Measurements from ENCODE around the gene IL1RAPL1. TPM values are rescaled to one million over a fixed set of nuclear protein-coding genes. Genes with fewer than 3 reads are reported as not detected.

Gene IL1RAPL1
- total and polyA plus RNA-seq, 8 donors: 0.60 to 1.4 (median 0.95) TPM; not detected in 2

DNA sequence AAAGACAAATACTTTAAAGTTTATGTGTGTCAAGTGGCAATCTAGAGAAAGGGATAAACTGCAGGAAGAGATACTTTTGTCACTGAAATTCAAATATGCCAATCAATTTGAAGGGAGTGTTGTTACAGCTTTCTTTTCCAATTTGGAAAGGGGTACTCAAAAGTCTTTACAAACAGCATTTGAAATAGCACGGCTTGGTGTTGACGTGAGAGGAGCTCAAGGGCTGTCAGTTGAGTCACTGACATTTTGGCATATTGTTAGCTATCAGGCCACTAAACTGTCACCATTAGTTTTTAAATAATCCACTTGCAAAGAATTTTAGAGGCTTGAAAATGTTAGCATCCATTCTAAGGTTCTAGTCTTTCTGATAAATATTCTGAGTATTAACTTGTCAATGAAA is 698.4 kb downstream of the IL1RAPL1 start:
- Histone ChIP-seq H3K36me3 (no peaks in the 10 kb centered on the region), H3K4me1 (no peaks in the 10 kb centered on the region), H3K9me3 (no peaks in the 10 kb centered on the region), H3K27me3 (no peaks in the 10 kb centered on the region), H3K27ac (no peak overlapping the region), H3K4me3 (no peak overlapping the region)
- DNase-seq (no peak), ATAC-seq (no peak)
- intact Hi-C loops (cut with DNase I): no loop called here
- no peak for TF ChIP-seq CTCF (IDR thresholded peaks at IDR 0.05)

DNA sequence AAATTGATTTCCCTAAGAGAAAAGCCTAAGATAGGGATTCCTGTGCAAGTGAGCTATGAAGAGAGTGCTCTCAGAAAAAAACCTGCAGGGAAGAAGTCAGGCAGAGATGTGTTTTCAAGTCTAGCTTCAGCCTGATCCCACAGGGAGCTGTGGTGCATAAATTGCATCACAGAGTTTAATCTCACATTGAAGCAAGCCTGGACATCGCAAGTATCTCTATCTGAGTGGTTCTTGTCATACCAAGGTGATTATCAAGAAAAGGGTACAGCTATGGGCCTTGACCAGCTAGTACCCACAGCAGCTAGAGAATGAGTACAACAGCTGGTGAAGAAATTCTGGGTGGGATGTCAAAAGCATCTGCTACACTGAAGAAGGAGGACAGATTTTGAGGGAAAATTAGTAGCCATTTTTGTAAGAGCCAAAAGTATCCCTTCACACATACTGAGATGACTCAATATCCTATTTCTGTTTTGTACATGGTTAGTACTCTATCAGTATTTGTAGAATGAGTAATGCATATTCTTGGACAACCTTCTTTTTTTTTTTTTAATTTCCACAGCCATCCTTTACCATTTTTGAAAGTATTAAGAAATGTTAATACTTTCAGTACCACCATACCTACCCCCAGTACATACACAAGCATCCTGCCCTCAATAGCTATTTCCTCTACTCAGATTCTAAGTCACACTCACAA is 708.9 kb downstream of the IL1RAPL1 start:
- no peak for TF ChIP-seq CTCF (IDR thresholded peaks at IDR 0.05)
- Histone ChIP-seq H3K4me3 (no peak overlapping the region), H3K27ac (no peak overlapping the region), H3K36me3 (no peaks in the 10 kb centered on the region), H3K9me3 (no peaks in the 10 kb centered on the region), H3K4me1 (no peaks in the 10 kb centered on the region), H3K27me3 (no peaks in the 10 kb centered on the region)
- DNase-seq (no peak), ATAC-seq (no peak)
- intact Hi-C loops (cut with DNase I): no loop called here

DNA sequence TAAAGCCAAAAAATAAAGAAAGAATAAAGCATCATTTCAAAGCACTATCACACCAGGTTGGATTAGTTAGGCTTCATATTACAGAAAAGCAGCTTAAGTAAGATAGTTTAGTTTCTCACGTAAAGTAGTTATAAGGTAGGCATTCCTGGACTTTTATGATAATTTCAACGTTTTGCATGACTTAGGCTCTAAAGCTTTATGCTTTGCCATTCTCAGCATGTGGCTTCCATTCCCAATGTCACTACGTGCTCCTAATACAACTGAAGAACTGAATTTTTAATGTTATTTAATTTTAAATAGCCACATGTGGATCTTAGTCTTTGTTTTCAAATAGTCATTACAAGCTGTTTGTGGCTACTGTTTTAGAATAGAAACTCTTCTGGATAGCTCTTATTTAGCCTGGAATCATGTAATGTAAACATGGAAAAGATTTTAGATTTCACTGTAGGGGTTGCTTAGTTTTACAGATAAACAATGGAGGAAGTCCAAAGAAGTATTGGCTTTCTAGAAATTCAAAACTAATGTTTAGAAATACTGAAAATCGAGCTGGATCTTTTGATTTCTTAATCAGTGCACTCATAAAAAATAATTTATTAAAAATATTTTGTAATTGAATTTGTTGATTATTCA is 710.0 kb downstream of the IL1RAPL1 start:
- Histone ChIP-seq H3K27ac (no peak overlapping the region), H3K4me1 (no peaks in the 10 kb centered on the region), H3K4me3 (no peak overlapping the region), H3K27me3 (no peaks in the 10 kb centered on the region), H3K9me3 (no peaks in the 10 kb centered on the region), H3K36me3 (no peaks in the 10 kb centered on the region)
- TF ChIP-seq CTCF (IDR thresholded peaks at IDR 0.05): no peak
- DNase-seq (peak in 2 of 4 donors; percentile 2 to 7), ATAC-seq (no peak)
- intact Hi-C loops (cut with DNase I): no loop called here

DNA sequence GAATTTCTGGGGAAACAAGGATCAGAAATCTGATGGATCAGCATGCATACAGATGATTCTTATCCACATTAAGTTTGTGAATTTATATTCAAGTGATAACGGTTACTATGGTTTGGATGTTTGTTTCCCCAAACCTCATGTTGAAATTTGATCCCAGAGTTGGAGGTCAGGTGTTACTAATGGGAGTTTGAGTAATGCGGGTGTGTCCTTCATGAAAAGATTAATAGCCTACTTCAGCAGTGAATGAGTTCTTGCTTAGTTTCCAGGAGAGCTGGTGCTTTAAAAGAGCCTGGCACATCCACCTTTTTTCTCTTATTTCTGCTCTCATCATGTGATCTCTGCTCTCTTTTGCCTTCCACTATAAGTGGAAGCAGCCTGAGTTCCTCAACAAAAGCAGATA is 712.4 kb downstream of the IL1RAPL1 start:
- DNase-seq (no peak), ATAC-seq (peak; percentile 58)
- H3K4me1 ChIP-seq: no peaks in the 10 kb centered on the region
- no peak overlapping the region for H3K27ac ChIP-seq
- intact Hi-C loops (cut with DNase I): no loop called here
- H3K27me3 ChIP-seq: no peaks in the 10 kb centered on the region
- H3K4me3 ChIP-seq: no peak overlapping the region
- no peaks in the 10 kb centered on the region for H3K36me3 ChIP-seq
- TF ChIP-seq CTCF (IDR thresholded peaks at IDR 0.05): no peak
- H3K9me3 ChIP-seq: no peaks in the 10 kb centered on the region

DNA sequence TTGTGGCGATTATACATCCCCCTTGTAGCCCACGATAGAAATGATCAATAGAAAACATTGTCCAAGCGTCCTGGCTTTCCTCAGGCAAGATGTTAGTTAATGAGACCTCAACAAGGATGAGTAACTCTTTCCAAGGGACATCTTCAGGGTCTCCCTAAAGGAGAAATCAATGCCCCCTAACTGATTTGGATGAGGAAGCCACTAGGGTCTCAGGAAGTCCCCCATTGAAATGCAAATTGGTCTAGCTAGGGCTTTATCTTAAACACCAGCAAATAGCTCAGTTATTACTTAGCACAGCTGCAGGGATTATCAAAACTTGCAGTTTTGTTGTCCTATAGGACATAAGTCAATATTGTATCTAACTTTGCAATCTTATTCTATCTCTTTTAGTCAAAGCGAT is 721.5 kb downstream of the IL1RAPL1 start:
- TF ChIP-seq CTCF (IDR thresholded peaks at IDR 0.05): no peak
- intact Hi-C loops (cut with DNase I): no loop called here
- no peak overlapping the region for H3K27ac ChIP-seq
- DNase-seq: no peak
- ATAC-seq: no peak
- H3K4me1 ChIP-seq: no peaks in the 10 kb centered on the region
- no peaks in the 10 kb centered on the region for H3K27me3 ChIP-seq
- no peaks in the 10 kb centered on the region for H3K36me3 ChIP-seq
- no peaks in the 10 kb centered on the region for H3K9me3 ChIP-seq
- H3K4me3 ChIP-seq: no peak overlapping the region
